Subcutaneous abdominal adipose tissue (tissue), 5 donors: ENCODE measurements around the gene BSN.

ENCODE experiments used
- H3K27ac ChIP-seq: one replicate; pipeline ENCODE4 v1.7.0; 2013; ENCODE audit warnings: low read depth, mild to moderate bottlenecking, inconsistent platforms, low read length, moderate library complexity
- H3K27me3 ChIP-seq, 5 donors: one replicate each; pipeline ENCODE4 v1.7.0; 2013; ENCODE audit warnings: low read length in 5 of 5, inconsistent platforms in 1 of 5; ENCODE audit not compliant: control insufficient read depth in 5 of 5, insufficient read depth in 4 of 5
- H3K36me3 ChIP-seq, 5 donors: one replicate each; pipeline ENCODE4 v1.7.0; 2013; ENCODE audit warnings: low read length in 5 of 5; ENCODE audit not compliant: control insufficient read depth in 5 of 5, insufficient read depth in 5 of 5
- H3K4me1 ChIP-seq, 5 donors: one replicate each; pipeline ENCODE4 v1.7.0; 2013; ENCODE audit warnings: low read length in 5 of 5, mild to moderate bottlenecking in 3 of 5, moderate library complexity in 1 of 5; ENCODE audit not compliant: control insufficient read depth in 5 of 5, insufficient read depth in 5 of 5
- H3K4me3 ChIP-seq, 5 donors: one replicate each; pipeline ENCODE4 v1.7.0; 2013; ENCODE audit warnings: low read length in 5 of 5, low read depth in 1 of 5
- H3K9ac ChIP-seq, 5 donors: one replicate each; pipeline ENCODE4 v1.7.0; 2013; ENCODE audit warnings: low read length in 5 of 5, mild to moderate bottlenecking in 4 of 5, moderate library complexity in 3 of 5
- H3K9me3 ChIP-seq, 5 donors: one replicate each; pipeline ENCODE4 v1.7.0; 2013; ENCODE audit warnings: low read length in 5 of 5; ENCODE audit not compliant: control insufficient read depth in 5 of 5
- donor health status: healthy.
- donor health status: healthy.
- donor health status: healthy.
- donor health status: healthy.
- donor health status: healthy.

The BSN gene

DNA sequence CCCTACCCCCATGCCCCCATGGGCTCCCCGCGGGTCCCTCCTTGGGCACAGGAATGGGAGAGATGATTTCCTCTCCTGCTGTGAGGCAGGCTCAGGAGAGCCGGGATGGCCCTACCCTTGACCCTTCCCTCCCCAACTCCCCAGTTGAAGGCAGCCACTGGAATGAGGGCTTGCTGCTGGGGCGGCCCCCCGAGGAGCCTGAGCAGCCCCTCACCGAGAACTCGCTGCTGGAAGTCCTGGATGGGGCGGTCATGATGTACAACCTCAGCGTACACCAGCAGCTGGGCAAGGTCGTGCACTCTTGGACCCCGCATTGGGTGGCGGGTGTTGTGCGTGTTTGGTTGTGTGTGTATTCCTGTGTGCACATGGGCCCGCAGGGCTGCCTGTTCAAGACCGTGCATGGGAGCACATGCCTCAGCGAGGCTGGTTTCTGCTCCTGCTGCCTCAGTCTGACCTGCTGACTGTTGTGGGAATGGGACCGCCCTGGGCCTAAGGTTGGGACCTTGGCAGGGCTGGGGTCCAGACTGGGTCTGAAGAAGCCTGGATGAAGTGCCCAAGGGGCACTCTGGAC, 151.2 kb downstream of the BSN start:
- H3K36me3 ChIP-seq: peaks cover 0 to 73% (median 63%) of the 10 kb centered on the region in 5 donors
- no peaks in the 10 kb centered on the region for H3K9me3 ChIP-seq
- H3K27me3 ChIP-seq: no peaks in the 10 kb centered on the region

DNA sequence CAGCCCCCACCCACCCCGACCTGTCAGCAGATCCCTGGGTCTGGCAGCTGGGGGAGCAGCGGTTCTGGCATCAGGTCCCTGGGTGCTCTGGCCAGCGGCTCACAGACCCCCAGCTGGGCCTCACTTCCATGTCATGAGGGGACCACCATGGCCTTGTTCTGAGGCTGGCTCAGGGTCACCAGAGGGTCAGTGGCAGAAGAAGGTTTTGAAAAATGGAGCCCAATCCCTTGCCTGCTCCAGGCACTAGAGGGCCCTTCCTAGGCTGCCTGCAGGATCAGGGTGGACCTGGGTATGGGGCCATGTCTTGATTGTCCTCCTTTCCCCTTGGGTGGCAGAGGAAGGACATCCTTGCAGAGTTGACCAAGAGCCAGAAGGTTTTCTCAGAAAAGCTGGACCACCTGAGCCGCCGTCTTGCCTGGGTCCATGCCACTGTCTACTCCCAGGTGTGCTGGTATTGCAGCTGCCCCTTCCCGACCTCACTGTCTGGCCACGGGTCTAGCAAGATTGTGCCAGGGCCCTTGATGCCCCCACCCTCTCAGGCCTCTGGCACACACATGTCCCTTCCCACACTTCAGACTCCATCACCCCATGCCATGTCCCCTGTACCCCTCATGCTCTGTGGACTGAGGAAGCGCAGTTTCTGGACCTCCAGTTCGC, 152.3 kb downstream of the BSN start:
- Histone ChIP-seq H3K9me3 (no peaks in the 10 kb centered on the region), H3K4me1 (no peaks in the 10 kb centered on the region), H3K4me3 (no peak overlapping the region), H3K9ac (peak overlapping the region in 1 of 5 donors; percentile 23), H3K27me3 (no peaks in the 10 kb centered on the region), H3K36me3 (peaks cover 0 to 68% (median 57%) of the 10 kb centered on the region in 5 donors), H3K27ac (no peak overlapping the region)

More for the DNA sequence above, 151.2 kb downstream of the BSN start:
- no peak overlapping the region for H3K9ac ChIP-seq
- H3K4me1 ChIP-seq: peaks cover 0 to 3% (median 0%) of the 10 kb centered on the region in 5 donors
- H3K4me3 ChIP-seq: no peak overlapping the region
- no peak overlapping the region for H3K27ac ChIP-seq

DNA sequence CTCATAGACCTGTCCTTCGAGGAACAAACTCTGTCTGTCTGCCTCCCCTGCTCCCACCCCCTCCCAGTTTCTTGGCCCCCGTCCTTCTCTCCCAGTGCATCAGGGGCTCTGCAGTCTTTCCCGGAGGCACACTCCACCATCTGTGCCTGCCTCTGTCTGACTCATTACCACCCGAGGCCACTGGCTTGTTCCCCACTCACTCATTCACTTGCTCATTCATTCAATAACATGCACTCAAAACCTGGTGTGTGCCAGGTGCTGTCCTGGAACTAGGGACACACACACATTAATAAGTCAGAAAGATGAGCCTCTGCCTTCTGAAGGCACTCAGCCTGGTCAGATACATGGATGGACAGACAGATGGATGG, 152.8 kb downstream of the BSN start:
- Histone ChIP-seq H3K9me3 (no peaks in the 10 kb centered on the region), H3K9ac (peak overlapping the region in 1 of 5 donors; percentile 26), H3K27ac (no peak overlapping the region), H3K4me1 (no peaks in the 10 kb centered on the region), H3K4me3 (no peak overlapping the region), H3K36me3 (peaks cover 0 to 68% (median 54%) of the 10 kb centered on the region in 5 donors), H3K27me3 (no peaks in the 10 kb centered on the region)

DNA sequence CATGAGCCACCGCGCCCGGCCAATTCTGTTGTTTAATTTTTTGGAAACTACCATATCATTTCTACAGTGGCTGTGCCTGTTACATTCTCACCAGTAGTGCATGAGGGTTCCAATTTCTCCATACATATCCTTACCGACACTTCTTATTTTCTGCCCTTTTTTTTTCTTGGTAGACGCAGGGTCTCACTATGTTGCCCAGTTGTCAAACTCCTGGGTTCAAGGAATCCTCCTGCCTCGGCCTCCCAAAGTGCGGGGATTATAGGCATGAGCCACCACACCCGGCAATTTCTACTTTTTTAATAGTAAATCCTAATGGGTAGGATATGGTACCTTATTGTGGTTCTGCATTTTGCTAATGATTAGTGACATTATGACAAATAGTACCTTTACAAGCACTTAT, 155.6 kb downstream of the BSN start:
- Histone ChIP-seq H3K27ac (no peak overlapping the region), H3K9ac (no peak overlapping the region), H3K4me3 (no peak overlapping the region), H3K4me1 (no peaks in the 10 kb centered on the region), H3K36me3 (peaks cover 0 to 69% (median 49%) of the 10 kb centered on the region in 5 donors), H3K9me3 (no peaks in the 10 kb centered on the region), H3K27me3 (no peaks in the 10 kb centered on the region)

DNA sequence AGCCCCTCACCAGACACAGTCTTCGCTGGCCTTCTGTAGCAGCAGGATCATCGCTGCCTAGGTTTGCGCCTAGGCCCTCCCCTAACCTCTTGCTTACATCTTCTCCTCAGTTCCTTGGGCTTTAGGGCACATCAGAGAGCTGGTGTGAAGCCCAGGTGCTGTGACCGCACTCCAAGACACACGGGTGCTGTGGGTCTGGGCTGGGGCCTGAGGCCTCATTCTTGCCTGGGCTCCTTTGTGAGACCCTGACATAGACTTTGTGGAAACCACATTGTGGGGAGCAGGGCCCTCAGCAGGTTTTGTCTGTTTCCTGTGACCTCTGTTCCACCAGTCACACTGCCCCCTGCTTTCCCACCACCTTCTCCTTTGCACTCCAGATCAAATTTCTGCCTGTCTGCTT, 157.2 kb downstream of the BSN start:
- Histone ChIP-seq H3K27me3 (no peaks in the 10 kb centered on the region), H3K4me3 (no peak overlapping the region), H3K27ac (no peak overlapping the region), H3K9ac (no peak overlapping the region), H3K4me1 (no peaks in the 10 kb centered on the region), H3K9me3 (no peaks in the 10 kb centered on the region), H3K36me3 (peaks cover 0 to 69% (median 44%) of the 10 kb centered on the region in 5 donors)

DNA sequence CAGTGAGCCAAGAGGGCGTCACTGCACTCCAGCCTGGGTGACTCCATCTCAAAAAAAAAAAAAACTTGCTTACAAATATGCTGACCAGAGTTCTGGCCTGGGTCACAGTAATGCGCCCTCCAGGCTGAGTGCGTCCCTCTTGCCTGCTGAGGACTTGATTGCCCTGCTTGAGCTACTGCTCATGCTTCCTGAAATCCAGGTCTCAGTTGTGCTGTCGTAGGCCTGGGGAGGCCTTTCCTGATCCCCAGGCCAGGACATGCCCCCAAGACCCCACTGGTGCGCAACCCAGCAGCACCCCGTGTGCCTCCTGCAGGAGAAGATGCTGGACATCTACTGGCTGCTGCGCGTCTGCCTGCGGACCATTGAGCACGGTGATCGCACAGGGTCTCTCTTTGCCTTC, 157.9 kb downstream of the BSN start:
- Histone ChIP-seq H3K36me3 (peaks cover 0 to 64% (median 40%) of the 10 kb centered on the region in 5 donors), H3K9ac (no peak overlapping the region), H3K27ac (no peak overlapping the region), H3K4me3 (no peak overlapping the region), H3K9me3 (no peaks in the 10 kb centered on the region), H3K4me1 (peaks cover 0 to 3% (median 0%) of the 10 kb centered on the region in 5 donors), H3K27me3 (no peaks in the 10 kb centered on the region)

DNA sequence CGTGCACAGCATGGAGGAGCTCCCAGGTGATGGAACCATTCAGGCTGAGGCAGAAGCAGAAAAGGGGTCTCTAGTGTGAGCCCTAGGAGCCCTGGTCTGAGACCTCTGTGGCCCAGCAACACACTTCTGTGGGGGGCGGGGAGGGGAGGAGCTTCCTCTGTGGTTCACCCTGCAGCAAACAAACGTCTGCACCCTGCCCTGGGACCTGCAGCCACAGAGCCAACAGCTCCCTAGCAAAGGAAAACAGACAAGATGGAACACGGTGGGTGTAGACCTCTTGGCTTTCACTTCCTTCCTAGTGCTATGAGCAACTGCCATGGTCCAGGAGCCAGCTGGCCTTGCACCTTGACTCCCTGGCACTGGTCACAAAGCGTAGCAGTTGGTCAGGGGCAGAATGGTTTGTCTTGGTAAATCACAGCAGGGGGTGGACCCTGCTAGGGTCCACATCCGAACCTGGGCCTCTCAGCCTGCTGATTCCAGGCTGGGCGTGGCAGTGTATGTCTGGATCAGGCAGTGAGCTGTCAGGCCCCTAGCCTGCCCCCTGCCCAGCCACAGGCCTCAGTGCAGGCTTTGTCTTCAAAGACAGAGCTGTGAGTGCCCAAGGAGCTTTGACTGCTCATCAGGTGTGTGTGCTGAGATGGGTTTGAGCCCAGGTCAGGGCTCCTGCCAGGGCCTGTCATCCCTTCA, 158.5 kb downstream of the BSN start:
- H3K4me3 ChIP-seq: no peak overlapping the region
- peaks cover 0 to 61% (median 37%) of the 10 kb centered on the region in 5 donors for H3K36me3 ChIP-seq
- H3K27me3 ChIP-seq: no peaks in the 10 kb centered on the region
- H3K4me1 ChIP-seq: peaks cover 0 to 3% (median 0%) of the 10 kb centered on the region in 5 donors
- no peak overlapping the region for H3K9ac ChIP-seq
- H3K9me3 ChIP-seq: no peaks in the 10 kb centered on the region
- H3K27ac ChIP-seq: no peak overlapping the region

DNA sequence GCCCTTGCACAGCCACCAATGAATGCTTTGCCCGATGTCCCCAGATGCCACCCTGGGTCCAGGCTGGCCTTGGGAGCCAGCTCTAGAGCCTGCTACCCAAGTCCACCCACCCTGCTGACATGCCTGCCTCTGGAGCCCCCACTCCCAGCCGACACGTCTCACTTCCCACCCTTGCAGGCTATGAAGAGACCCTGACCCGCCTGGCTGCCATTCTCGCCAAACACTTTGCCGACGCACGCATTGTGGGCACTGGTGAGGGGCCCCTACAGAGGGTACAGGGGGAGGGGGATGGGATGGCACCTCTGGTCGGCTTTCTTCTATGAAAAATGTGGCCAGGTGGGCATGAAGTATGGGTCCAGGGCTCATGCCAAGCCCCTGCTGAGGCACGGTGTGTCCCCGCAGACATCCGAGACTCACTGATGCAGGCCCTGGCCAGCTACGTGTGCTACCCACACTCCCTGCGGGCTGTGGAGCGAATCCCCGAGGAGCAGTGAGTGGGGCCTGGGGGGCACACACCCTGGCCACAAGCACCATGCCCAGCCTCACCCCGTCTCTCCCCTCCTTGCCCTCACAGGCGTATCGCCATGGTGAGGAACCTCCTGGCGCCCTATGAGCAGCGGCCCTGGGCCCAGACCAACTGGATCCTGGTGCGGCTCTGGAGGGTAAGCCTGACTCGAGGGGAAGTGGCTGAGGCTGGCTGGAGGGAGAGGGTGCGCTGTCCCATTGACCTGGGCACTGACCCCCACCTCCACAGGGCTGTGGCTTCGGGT, 159.2 kb downstream of the BSN start:
- no peak overlapping the region for H3K9ac ChIP-seq
- H3K27ac ChIP-seq: no peak overlapping the region
- no peaks in the 10 kb centered on the region for H3K27me3 ChIP-seq
- peaks cover 0 to 56% (median 31%) of the 10 kb centered on the region in 5 donors for H3K36me3 ChIP-seq
- H3K9me3 ChIP-seq: no peaks in the 10 kb centered on the region
- H3K4me1 ChIP-seq: peaks cover 0 to 8% (median 3%) of the 10 kb centered on the region in 5 donors
- H3K4me3 ChIP-seq: no peak overlapping the region

DNA sequence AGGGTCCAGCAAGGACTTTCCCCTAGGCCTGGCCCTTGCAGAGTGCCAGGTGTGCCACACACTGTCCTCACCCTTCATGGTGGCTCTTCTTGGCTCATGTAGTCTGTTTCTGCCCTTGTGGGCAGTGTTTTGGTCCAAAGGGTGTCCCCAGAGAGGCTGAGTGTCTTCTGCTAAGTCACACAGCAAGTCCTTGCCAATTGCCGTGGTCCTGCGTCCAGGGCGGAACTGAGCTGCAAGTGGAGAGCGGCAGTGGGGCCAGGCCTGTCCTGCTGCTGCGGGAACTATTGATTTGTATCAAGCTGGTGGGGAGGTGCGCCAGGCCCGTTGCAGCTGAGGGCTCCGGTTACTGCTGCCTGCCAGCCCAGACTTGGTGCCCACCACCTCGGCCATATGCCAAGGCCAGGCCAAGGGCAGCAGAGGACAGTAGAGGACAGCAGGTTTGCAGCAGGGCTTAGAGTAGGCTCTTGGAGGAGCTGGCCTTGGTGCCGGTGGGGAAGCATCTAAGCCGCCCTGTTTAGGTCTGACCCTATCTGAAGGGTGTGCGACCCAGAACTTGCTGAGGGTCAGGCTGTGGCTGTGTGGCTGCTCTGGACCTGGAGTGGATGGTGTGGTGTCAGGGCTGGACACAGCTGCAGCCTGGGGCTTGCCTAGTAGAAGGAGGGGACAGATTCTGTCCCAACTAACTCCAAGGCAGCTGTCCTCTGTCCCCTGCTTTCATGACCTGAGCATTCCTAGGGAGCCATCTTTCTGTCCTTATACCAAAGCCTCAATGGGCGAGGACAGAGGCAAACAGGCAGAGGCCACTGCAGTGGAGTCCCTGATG, 160.7 kb downstream of the BSN start:
- H3K36me3 ChIP-seq: peaks cover 0 to 56% (median 30%) of the 10 kb centered on the region in 5 donors
- H3K9ac ChIP-seq: no peak overlapping the region
- H3K4me3 ChIP-seq: no peak overlapping the region
- H3K4me1 ChIP-seq: peaks cover 0 to 21% (median 16%) of the 10 kb centered on the region in 5 donors
- no peak overlapping the region for H3K27ac ChIP-seq
- H3K9me3 ChIP-seq: no peaks in the 10 kb centered on the region
- H3K27me3 ChIP-seq: peaks cover 0 to 2% (median 0%) of the 10 kb centered on the region in 5 donors
